Prostate gland (tissue), 2 donors: Measurements from ENCODE around the gene CRMP1. TPM values are rescaled to one million over a fixed set of nuclear protein-coding genes. Genes with fewer than 3 reads are reported as not detected.

ENCODE experiments used
- DNase-seq: peaks from one replicate; pipeline ENCODE4 v3.0.0-alpha.2; 2019; ENCODE audit warnings: low spot score
- H3K27ac ChIP-seq, 2 donors: fragments of 200-600 bp; sonication (generic); 2 replicates each; pipeline ENCODE4 v1.5.1; 2017 to 2019
- H3K27me3 ChIP-seq: fragments of 200-600 bp; sonication (generic); replicated peaks from 2 replicates; pipeline ENCODE4 v1.5.1; 2019; ENCODE audit not compliant: insufficient read depth
- H3K36me3 ChIP-seq, 2 donors: fragments of 200-600 bp; sonication (generic); 1 replicate in 1 of 2; 2 replicates in 1 of 2; pipeline versions ENCODE4 v1.5.1 to v1.8.1; 2017 to 2019
- H3K4me1 ChIP-seq: fragments of 200-600 bp; sonication (generic); replicated peaks from 2 replicates; pipeline ENCODE4 v1.5.1; 2019
- H3K4me3 ChIP-seq, 2 donors: fragments of 200-600 bp; sonication (generic); 2 replicates each; pipeline ENCODE4 v1.5.1; 2017 to 2019
- H3K9me3 ChIP-seq: fragments of 200-600 bp; sonication (generic); 2 replicates; pipeline ENCODE4 v1.5.1; 2017
- POLR2A ChIP-seq: fragments of 450-650 bp; IDR thresholded peaks from one replicate; pipeline ENCODE4 v1.6.1; 2016; ENCODE audit warnings: antibody characterized with exemption, mild to moderate bottlenecking
- POLR2AphosphoS5 ChIP-seq: sonication (generic); formaldehyde crosslinking; IDR thresholded peaks from one replicate; pipeline ENCODE4 v1.6.1; 2017; ENCODE audit warnings: antibody characterized with exemption
- WGBS: methylation state at CpG from one replicate; pipeline ENCODE4 v1.1.5; 2018; 5-methylcytosine and 5-hydroxymethylcytosine counted together
- intact Hi-C: fragments of 100-400 bp; cut with DNase I; formaldehyde crosslinking; loops from one replicate; pipeline ENCODE4 v1.14.2; 2022
- total RNA-seq, 2 donors: library from RNA; depleted of rRNA; stranded (reverse); fragments of >200 nt; gene quantifications; one replicate each; pipeline ENCODE4 v1.1.0, GENCODE V29; 2016
- TF ChIP-seq, protein P1 (sequence below), 4 experiments: fragments of 200-600 bp in 2 of 4; fragments of 450-650 bp in 2 of 4; sonication (generic) in 2 of 4; IDR thresholded peaks; 1 replicate in 3 of 4; 2 replicates in 1 of 4; pipeline ENCODE4 v1.5.1; 2016 to 2019; ENCODE audit warnings: antibody characterized with exemption in 4 of 4, mild to moderate bottlenecking in 2 of 4, moderate library complexity in 2 of 4

Gene CRMP1
- total RNA-seq, 2 donors from 2014 or later = 1.4 to 6.0 TPM

DNA sequence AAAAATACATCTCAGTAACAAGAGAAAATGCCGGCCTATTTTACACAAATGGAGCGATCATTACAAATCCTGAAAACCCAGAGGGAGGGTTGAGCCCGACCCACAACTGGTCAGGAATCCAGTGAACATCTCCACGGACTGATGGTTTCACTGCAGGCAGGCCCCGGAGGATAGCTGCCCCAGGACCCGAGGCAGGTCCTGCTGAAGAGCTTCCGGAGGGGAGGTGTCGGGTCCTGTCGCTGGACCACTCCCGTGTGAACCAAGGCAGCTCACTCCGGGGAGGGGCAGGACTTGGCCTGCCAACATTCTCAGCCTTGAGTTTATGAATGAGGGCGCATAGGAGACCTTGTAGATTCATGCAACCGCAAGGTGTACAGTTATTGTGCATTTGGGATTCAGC is 4.8 kb upstream of the CRMP1 start:
- Histone ChIP-seq H3K36me3 (no peaks in the 10 kb centered on the region), H3K4me3 (no peak overlapping the region), H3K27me3 (peaks cover 14% of the 10 kb centered on the region), H3K4me1 (no peaks in the 10 kb centered on the region), H3K9me3 (no peaks in the 10 kb centered on the region), H3K27ac (no peak overlapping the region)
- intact Hi-C loops = no loop called here
- 79% methylated on average over 13 of the region's 13 CpGs for WGBS
- no peak for DNase-seq
- TF ChIP-seq POLR2A = no peak

DNA sequence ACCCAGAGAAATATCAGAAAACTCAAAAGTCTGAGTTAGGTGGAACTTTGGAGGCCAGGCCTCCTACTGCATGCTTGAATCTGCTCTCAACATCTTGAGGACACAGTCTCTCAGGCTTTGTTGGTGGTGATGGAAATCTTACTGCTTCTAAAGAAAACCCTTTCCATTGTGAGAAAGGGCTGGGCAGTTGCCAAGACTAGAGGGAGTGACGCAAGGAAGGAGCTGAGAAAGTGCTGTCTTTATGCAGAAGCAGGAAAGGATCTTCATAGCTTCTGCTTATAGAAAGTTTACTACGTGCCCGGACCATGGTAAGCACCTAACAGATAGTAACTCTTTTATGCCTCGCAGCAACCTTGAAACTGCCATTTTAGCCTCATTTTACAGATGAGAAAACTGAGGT is 2.4 kb upstream of the CRMP1 start:
- H3K27ac ChIP-seq = no peak overlapping the region
- 59% methylated on average over 4 of the region's 4 CpGs for WGBS
- no peak for DNase-seq
- H3K9me3 ChIP-seq = no peaks in the 10 kb centered on the region
- H3K27me3 ChIP-seq = peaks cover 34% of the 10 kb centered on the region
- no peak overlapping the region for H3K4me3 ChIP-seq
- TF ChIP-seq POLR2A = no peak
- TF ChIP-seq, protein P1, sequence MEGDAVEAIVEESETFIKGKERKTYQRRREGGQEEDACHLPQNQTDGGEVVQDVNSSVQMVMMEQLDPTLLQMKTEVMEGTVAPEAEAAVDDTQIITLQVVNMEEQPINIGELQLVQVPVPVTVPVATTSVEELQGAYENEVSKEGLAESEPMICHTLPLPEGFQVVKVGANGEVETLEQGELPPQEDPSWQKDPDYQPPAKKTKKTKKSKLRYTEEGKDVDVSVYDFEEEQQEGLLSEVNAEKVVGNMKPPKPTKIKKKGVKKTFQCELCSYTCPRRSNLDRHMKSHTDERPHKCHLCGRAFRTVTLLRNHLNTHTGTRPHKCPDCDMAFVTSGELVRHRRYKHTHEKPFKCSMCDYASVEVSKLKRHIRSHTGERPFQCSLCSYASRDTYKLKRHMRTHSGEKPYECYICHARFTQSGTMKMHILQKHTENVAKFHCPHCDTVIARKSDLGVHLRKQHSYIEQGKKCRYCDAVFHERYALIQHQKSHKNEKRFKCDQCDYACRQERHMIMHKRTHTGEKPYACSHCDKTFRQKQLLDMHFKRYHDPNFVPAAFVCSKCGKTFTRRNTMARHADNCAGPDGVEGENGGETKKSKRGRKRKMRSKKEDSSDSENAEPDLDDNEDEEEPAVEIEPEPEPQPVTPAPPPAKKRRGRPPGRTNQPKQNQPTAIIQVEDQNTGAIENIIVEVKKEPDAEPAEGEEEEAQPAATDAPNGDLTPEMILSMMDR (IDR thresholded peaks at IDR 0.05) = no peak
- no peak for TF ChIP-seq POLR2AphosphoS5
- intact Hi-C loops = no loop called here
- no peaks in the 10 kb centered on the region for H3K36me3 ChIP-seq
- H3K4me1 ChIP-seq = no peaks in the 10 kb centered on the region

DNA sequence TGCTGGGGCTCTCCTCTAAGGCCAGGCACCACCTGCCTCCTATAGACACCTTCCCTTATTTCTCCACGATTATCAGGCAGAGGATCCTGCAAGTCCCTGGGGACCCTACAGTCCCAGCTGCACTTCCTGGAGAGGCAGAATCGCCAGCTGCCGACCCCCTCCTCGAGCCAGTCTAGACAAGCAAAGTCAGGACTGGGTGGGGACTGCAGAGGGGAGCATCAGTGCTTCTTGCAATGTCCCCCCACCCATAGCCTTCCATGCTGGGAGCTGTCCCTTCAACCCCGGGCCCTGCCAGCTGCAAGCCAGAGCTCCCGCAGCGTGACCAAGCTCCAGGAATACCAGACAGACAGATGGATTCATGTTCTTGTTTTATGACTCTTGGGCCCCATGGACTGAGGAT is 1.4 kb upstream of the CRMP1 start:
- H3K27ac ChIP-seq = no peak overlapping the region
- H3K27me3 ChIP-seq = peaks cover 44% of the 10 kb centered on the region
- H3K36me3 ChIP-seq = no peaks in the 10 kb centered on the region
- intact Hi-C loops = no loop called here
- 19% methylated on average over 7 of the region's 7 CpGs for WGBS
- TF ChIP-seq POLR2AphosphoS5 = no peak
- TF ChIP-seq POLR2A = no peak
- TF ChIP-seq, protein P1 (IDR thresholded peaks at IDR 0.05) = no peak
- H3K9me3 ChIP-seq = no peaks in the 10 kb centered on the region
- H3K4me1 ChIP-seq = no peaks in the 10 kb centered on the region
- DNase-seq = no peak
- no peak overlapping the region for H3K4me3 ChIP-seq

DNA sequence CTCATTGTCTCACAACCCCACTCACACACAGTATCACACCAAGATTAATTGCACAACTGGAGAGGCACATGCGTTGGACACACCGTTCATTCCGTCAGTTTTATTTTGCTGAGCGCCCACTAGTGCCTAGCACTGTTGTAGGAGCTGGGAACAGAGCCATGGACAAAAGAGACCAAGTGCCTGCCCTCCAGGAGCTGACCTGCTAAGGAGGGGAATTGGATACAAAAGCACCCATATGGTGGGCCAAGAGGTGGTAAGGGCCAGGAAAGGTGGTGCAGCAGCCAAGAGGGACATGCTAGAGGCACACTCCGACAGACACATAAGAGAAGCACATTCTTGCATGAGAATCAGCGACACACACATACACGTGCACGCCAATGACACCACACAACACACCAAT is 705 bp upstream of the CRMP1 start:
- no peak for DNase-seq
- Histone ChIP-seq H3K36me3 (no peaks in the 10 kb centered on the region), H3K27me3 (peaks cover 44% of the 10 kb centered on the region), H3K4me3 (no peak overlapping the region), H3K4me1 (no peaks in the 10 kb centered on the region), H3K27ac (no peak overlapping the region), H3K9me3 (no peaks in the 10 kb centered on the region)
- TF ChIP-seq, protein P1 (IDR thresholded peaks at IDR 0.05) = no peak
- no peak for TF ChIP-seq POLR2AphosphoS5
- TF ChIP-seq POLR2A = no peak
- intact Hi-C loops = no loop called here
- WGBS = 71% methylated on average over 8 of the region's 8 CpGs

DNA sequence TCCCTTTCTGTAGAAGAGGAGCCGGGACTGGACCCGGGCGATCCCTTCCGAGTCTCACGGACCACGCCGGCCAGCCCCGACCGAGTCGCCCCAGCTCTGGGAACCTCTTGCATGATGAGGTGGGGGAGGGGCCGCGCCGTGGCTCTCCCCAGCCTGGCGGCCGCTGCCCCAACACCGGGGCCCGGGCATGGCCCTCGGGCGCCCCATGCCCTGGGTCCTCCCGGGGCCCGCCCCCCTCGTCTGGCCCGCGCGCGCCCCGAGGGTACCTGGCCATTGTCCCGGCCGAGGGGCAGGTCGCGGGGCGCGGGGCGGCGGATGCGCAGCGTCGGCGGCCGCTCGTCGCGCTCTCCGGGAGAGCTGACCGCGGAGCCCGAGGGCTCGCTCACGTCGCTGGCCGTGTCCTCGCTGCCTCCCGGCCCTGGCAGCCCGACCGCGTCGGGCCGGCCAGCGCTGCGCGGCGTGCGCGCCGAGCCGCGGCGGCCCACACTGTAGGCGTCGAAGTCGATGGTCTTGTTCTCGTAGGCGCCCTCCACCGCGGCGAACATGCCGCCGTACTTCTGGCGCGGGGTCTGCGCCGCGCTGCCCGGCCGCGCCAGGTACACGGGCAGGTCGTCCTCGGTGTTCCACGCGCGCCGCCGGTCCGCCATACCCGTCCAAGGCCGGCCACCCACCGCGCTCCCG is 423 bp downstream of the CRMP1 start:
- Histone ChIP-seq H3K27me3 (peaks cover 41% of the 10 kb centered on the region), H3K4me3 (peak overlapping the region in 1 of 2 donors; percentile 12), H3K4me1 (no peaks in the 10 kb centered on the region), H3K27ac (no peak overlapping the region), H3K36me3 (no peaks in the 10 kb centered on the region), H3K9me3 (no peaks in the 10 kb centered on the region)
- TF ChIP-seq, protein P1 (IDR thresholded peaks at IDR 0.05) = no peak
- TF ChIP-seq POLR2A (no peak), POLR2AphosphoS5 (no peak)
- intact Hi-C loops = no loop called here
- 4% methylated on average over 41 of the region's 100 CpGs for WGBS
- DNase-seq = no peak
